DOHH2 (cell line): ENCODE data around the gene EEIG1.
"Not testable (repeated sequence)": the region's sequence is repeated elsewhere in the genome, so short reads cannot be mapped to it uniquely, and the experiment has no call there.

Experiments
- H3F3A ChIP-seq: fragments of 200-600 bp; sonication (generic), shearing (Covaris generic); 2 replicates; pipeline ENCODE4 v1.6.0; 2016; ENCODE audit warnings: antibody characterized with exemption, mild to moderate bottlenecking; ENCODE audit not compliant: control insufficient read depth, insufficient read depth
- H3K27ac ChIP-seq: fragments of 200-600 bp; sonication (generic); 2 replicates; pipeline ENCODE4 v1.5.1; 2014; ENCODE audit warnings: low read depth, mild to moderate bottlenecking, low read length, moderate library complexity
- H3K27me3 ChIP-seq: fragments of 200-600 bp; sonication (generic); 2 replicates; pipeline ENCODE4 v1.6.1; 2014; ENCODE audit warnings: mild to moderate bottlenecking, low read length, mixed read lengths; ENCODE audit not compliant: control insufficient read depth
- H3K36me3 ChIP-seq: fragments of 200-600 bp; sonication (generic); 2 replicates; pipeline ENCODE4 v1.6.1; 2014; ENCODE audit warnings: mild to moderate bottlenecking, low read length, moderate library complexity, mixed read lengths; ENCODE audit not compliant: control insufficient read depth
- H3K4me1 ChIP-seq: fragments of 200-600 bp; sonication (generic); 2 replicates; pipeline ENCODE4 v1.6.1; 2014; ENCODE audit warnings: mild to moderate bottlenecking, low read length, mixed read lengths; ENCODE audit not compliant: control insufficient read depth
- H3K4me2 ChIP-seq: fragments of 200-600 bp; sonication (generic); 2 replicates; pipeline ENCODE4 v1.6.0; 2014; ENCODE audit warnings: mild to moderate bottlenecking, low read length, moderate library complexity
- H3K4me3 ChIP-seq: fragments of 200-600 bp; sonication (generic); 2 replicates; pipeline ENCODE4 v1.5.1; 2014; ENCODE audit warnings: mild to moderate bottlenecking, low read length, mixed read lengths
- H3K79me2 ChIP-seq: fragments of 200-600 bp; sonication (generic); 2 replicates; pipeline ENCODE4 v1.6.1; 2014; ENCODE audit warnings: mild to moderate bottlenecking, low read length, mixed read lengths; ENCODE audit not compliant: control insufficient read depth
- H3K9me2 ChIP-seq: fragments of 200-600 bp; sonication (generic); replicated peaks from 2 replicates; pipeline ENCODE4 v1.6.1; 2014; ENCODE audit warnings: mild to moderate bottlenecking, low read length, mixed read lengths; ENCODE audit not compliant: control insufficient read depth
- H3K9me3 ChIP-seq: fragments of 200-600 bp; sonication (generic); 2 replicates; pipeline ENCODE4 v1.6.1; 2014; ENCODE audit warnings: antibody characterized with exemption, low read length, mixed read lengths; ENCODE audit not compliant: control insufficient read depth, insufficient read depth
- H4K20me1 ChIP-seq: fragments of 200-600 bp; sonication (generic); 2 replicates; pipeline ENCODE4 v1.6.0; 2014; ENCODE audit warnings: low read depth, mild to moderate bottlenecking, antibody characterized with exemption, low read length, moderate library complexity; ENCODE audit not compliant: control insufficient read depth, insufficient read depth
- CTCF ChIP-seq: fragments of 200-600 bp; sonication (generic); IDR thresholded peaks from one replicate; pipeline ENCODE4 v1.5.1; 2014; ENCODE audit warnings: antibody characterized with exemption, mild to moderate bottlenecking, low read depth, low read length; ENCODE audit not compliant: poor library complexity, severe bottlenecking
- EZH2phosphoT487 ChIP-seq: fragments of 200-600 bp; sonication (generic); IDR thresholded peaks from 2 replicates; pipeline ENCODE4 v1.6.1; 2017; ENCODE audit warnings: borderline replicate concordance, mild to moderate bottlenecking, antibody characterized with exemption, low read length, moderate library complexity, mixed read lengths

EEIG1 gene

DNA sequence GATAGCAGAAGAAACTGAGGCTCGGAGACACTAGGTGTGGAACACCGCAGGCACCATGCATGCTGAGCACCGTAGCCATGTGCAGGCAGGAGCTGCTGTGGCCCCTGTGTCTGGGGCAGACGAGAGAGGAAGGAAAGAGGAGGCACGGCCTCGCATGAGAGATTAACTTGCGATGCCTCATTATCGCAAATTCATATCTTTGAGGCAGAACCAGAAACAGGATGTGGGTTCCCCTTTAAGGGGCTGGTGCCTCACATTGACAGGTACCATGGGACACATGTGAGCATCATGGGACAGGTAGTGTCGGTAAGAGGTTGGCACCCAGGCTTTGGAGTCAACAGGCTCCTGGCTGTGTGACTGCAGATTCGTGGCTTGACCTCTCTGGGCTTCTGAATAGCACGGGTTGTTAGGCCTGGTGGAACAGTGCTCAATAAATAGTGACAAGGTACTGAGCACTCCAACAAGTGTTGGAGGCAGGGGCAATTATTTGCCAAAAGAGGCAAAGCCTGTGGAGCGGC lies 45.5 kb upstream of the EEIG1 start:
- peak overlapping the region; percentile 82 for H3K27ac ChIP-seq
- peaks cover 34% of the 10 kb centered on the region for H3F3A ChIP-seq
- H3K4me3 ChIP-seq = peak overlapping the region; percentile 55
- no peak for TF ChIP-seq CTCF
- TF ChIP-seq EZH2phosphoT487 = no peak
- H4K20me1 ChIP-seq = no peaks in the 10 kb centered on the region
- H3K4me2 ChIP-seq = peak overlapping the region; percentile 73
- H3K27me3 ChIP-seq = no peaks in the 10 kb centered on the region
- H3K9me2 ChIP-seq = no peaks in the 10 kb centered on the region
- H3K4me1 ChIP-seq = peaks cover 85% of the 10 kb centered on the region
- no peaks in the 10 kb centered on the region for H3K79me2 ChIP-seq
- no peaks in the 10 kb centered on the region for H3K9me3 ChIP-seq
- no peaks in the 10 kb centered on the region for H3K36me3 ChIP-seq

GRCh38 chr9:128025736-128026135 lies 44.9 kb upstream of the EEIG1 start:
- Histone ChIP-seq H3K27ac (peak overlapping the region; percentile 82), H3K79me2 (no peaks in the 10 kb centered on the region), H3K9me3 (no peaks in the 10 kb centered on the region), H3K9me2 (no peaks in the 10 kb centered on the region), H4K20me1 (no peaks in the 10 kb centered on the region), H3K4me2 (peak overlapping the region; percentile 73), H3K36me3 (no peaks in the 10 kb centered on the region), H3K4me1 (peaks cover 79% of the 10 kb centered on the region), H3F3A (peaks cover 29% of the 10 kb centered on the region), H3K4me3 (peak overlapping the region; percentile 55), H3K27me3 (no peaks in the 10 kb centered on the region)
- TF ChIP-seq CTCF = no peak
- TF ChIP-seq EZH2phosphoT487 = no peak

DNA sequence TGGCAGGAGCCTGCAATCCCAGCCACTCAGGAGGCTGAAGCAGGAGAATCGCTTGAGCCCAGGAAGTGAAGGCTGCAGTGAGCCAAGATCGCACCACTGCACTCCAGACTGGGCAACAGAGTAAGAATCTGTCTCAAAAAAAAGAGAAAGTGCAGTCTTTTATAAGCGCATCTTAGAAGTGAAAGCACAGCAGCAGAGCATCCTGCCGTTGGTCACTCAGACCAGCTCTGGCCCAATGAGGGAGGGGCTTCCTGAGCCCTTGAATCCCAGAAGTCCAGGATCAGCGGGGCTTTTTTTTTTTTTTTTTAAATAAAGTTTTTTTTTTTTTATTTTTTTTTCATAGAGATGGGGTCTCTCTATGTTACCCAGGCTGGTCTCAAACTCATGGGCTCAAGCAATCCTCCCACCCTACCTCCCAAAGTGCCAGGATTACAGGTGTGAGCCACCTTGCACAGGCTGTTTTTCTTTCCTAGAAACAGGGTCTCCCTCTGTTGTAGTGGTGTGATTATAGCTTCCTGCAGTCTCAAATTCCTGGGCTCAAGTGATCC lies 44.0 kb upstream of the EEIG1 start:
- peaks cover 26% of the 10 kb centered on the region for H3F3A ChIP-seq
- H4K20me1 ChIP-seq = no peaks in the 10 kb centered on the region
- peak overlapping the region; percentile 73; the same call in 1 of the 2 replicates for H3K4me2 ChIP-seq
- H3K9me3 ChIP-seq = no peaks in the 10 kb centered on the region
- no peaks in the 10 kb centered on the region for H3K79me2 ChIP-seq
- peaks cover 73% of the 10 kb centered on the region for H3K4me1 ChIP-seq
- TF ChIP-seq CTCF (no peak), EZH2phosphoT487 (no peak)
- no peak overlapping the region for H3K4me3 ChIP-seq
- no peaks in the 10 kb centered on the region for H3K36me3 ChIP-seq
- H3K27me3 ChIP-seq = no peaks in the 10 kb centered on the region
- H3K27ac ChIP-seq = no peak overlapping the region
- no peaks in the 10 kb centered on the region for H3K9me2 ChIP-seq

- H3K27ac ChIP-seq, H3K27me3 ChIP-seq, H3K4me2 ChIP-seq, H3K4me3 ChIP-seq, H3K79me2 ChIP-seq, H3K9me3 ChIP-seq, H3K36me3 ChIP-seq, H3K9me2 ChIP-seq, H4K20me1 ChIP-seq: not testable (repeated sequence)
- Histone ChIP-seq H3K4me1 (peaks cover 64% of the 10 kb centered on the region), H3F3A (peaks cover 21% of the 10 kb centered on the region)
These were observed 42.9 kb upstream of the EEIG1 start for GRCh38 chr9:128023671-128024070.
